A673 (cell line): ENCODE measurements around the gene ACVR1B. TPM values are rescaled to one million over a fixed set of nuclear protein-coding genes. Genes with fewer than 3 reads are reported as not detected.

Experiments used
- BruUV-seq: library from RNA; stranded (reverse); fragments of 400-500 nt; replicated peaks from 2 replicates; lab custom pipeline; 2021; lab: Mats Ljungman, UMichigan
- CTCF ChIA-PET: fragments of 300-600 bp; sonication (Branson Sonifier 250); formaldehyde crosslinking; loops from one replicate; lab custom pipeline; 2022; ENCODE audit warnings: antibody characterized with exemption; lab: Charles Lee
- POLR2A ChIA-PET: fragments of 300-600 bp; sonication (Branson Sonifier 250); formaldehyde crosslinking; loops from one replicate; lab custom pipeline; 2022; ENCODE audit warnings: antibody characterized with exemption; ENCODE audit not compliant: low non-redundant PET; lab: Charles Lee
- DNase-seq: peaks from one replicate; pipeline ENCODE4 v3.0.0-alpha.2; 2015; ENCODE audit warnings: low spot score
- H3K27ac ChIP-seq: fragments of 200-600 bp; sonication (generic); 2 replicates; pipeline ENCODE4 v1.5.1; 2016; ENCODE audit warnings: mixed run types, low read depth, mild to moderate bottlenecking, mixed read lengths, antibody characterized with exemption, low read length; ENCODE audit not compliant: poor library complexity, severe bottlenecking
- H3K27me3 ChIP-seq: fragments of 200-600 bp; sonication (generic); replicated peaks from 2 replicates; pipeline ENCODE4 v1.6.1; 2017; ENCODE audit warnings: mixed run types, low read depth, mild to moderate bottlenecking, mixed read lengths, antibody characterized with exemption, low read length; ENCODE audit not compliant: insufficient read depth, poor library complexity
- H3K36me3 ChIP-seq: fragments of 200-600 bp; sonication (generic); 2 replicates; pipeline ENCODE4 v1.6.1; 2016; ENCODE audit warnings: mixed run types, mild to moderate bottlenecking, mixed read lengths, antibody characterized with exemption, low read length; ENCODE audit not compliant: insufficient read depth, poor library complexity, severe bottlenecking
- H3K4me1 ChIP-seq: fragments of 200-600 bp; sonication (generic); 2 replicates; pipeline ENCODE4 v1.6.1; 2017; ENCODE audit warnings: mixed run types, mild to moderate bottlenecking, mixed read lengths, antibody characterized with exemption, low read length; ENCODE audit not compliant: insufficient read depth, poor library complexity, severe bottlenecking
- H3K4me3 ChIP-seq: fragments of 200-600 bp; sonication (generic); 2 replicates; pipeline ENCODE4 v1.5.1; 2016; ENCODE audit warnings: low read depth, mixed run types, mild to moderate bottlenecking, mixed read lengths, low read length; ENCODE audit not compliant: poor library complexity, severe bottlenecking
- H3K9me3 ChIP-seq: fragments of 200-600 bp; sonication (generic); 2 replicates; pipeline ENCODE4 v1.6.1; 2016; ENCODE audit warnings: mixed run types, low read depth, mild to moderate bottlenecking, mixed read lengths, antibody characterized with exemption, low read length; ENCODE audit not compliant: poor library complexity, severe bottlenecking
- CTCF ChIP-seq: fragments of 300-800, 200-600 bp; sonication (generic); conservative IDR thresholded peaks from 2 replicates; pipeline ENCODE4 v1.5.1; 2017; ENCODE audit warnings: low read depth, mild to moderate bottlenecking, antibody characterized with exemption, low read length, moderate library complexity, mixed read lengths
- EZH2 ChIP-seq: fragments of 200-600 bp; sonication (generic); IDR thresholded peaks from 2 replicates; pipeline ENCODE4 v1.6.1; 2017; ENCODE audit warnings: borderline replicate concordance, low read depth, mild to moderate bottlenecking, mixed read lengths, antibody characterized with exemption, low read length; ENCODE audit not compliant: poor library complexity, severe bottlenecking
- intact Hi-C: fragments of 100-400 bp; cut with micrococcal nuclease; formaldehyde crosslinking; loops from one replicate; pipeline ENCODE4 v1.10.0; 2022; ENCODE audit not compliant: unreplicated experiment
- total RNA-seq: library from RNA; stranded (reverse); gene quantifications from 2 replicates; pipeline ENCODE4 v1.2.3, GENCODE V29; 2021

The ACVR1B gene
- total RNA-seq, 1 experiment from 2014 or later = 27.4 TPM

GRCh38 chr12:51959211-51959610 is 7.7 kb downstream of the ACVR1B start:
- TF ChIP-seq CTCF (no peak), EZH2 (no peak)
- Histone ChIP-seq H3K4me3 (no peak overlapping the region), H3K27me3 (no peaks in the 10 kb centered on the region), H3K4me1 (peaks cover 9% of the 10 kb centered on the region), H3K9me3 (no peaks in the 10 kb centered on the region), H3K36me3 (peaks cover 12% of the 10 kb centered on the region), H3K27ac (peak overlapping the region; percentile 22)
- intact Hi-C loops = no loop called here
- POLR2A ChIA-PET = no interaction called here
- DNase-seq = no peak
- BruUV-seq = no TSS peak
- CTCF ChIA-PET = interaction anchor here (0.6 kb wide), 2 partner anchors 19 to 279 kb away, joined by 7 to 10 read pairs; no protein-coding TSS in a partner anchor

GRCh38 chr12:51959921-51960320 is 8.4 kb downstream of the ACVR1B start:
- POLR2A ChIA-PET = no interaction called here
- CTCF ChIA-PET = interaction anchor here (0.6 kb wide), 1 partner anchor 18 kb away, joined by 7 read pairs; no protein-coding TSS in a partner anchor
- Histone ChIP-seq H3K4me3 (no peak overlapping the region), H3K36me3 (peaks cover 12% of the 10 kb centered on the region), H3K27ac (no peak overlapping the region), H3K27me3 (no peaks in the 10 kb centered on the region), H3K4me1 (peaks cover 2% of the 10 kb centered on the region), H3K9me3 (no peaks in the 10 kb centered on the region)
- no TSS peak for BruUV-seq
- no peak for DNase-seq
- intact Hi-C loops = no loop called here
- TF ChIP-seq EZH2 = no peak
- no peak for TF ChIP-seq CTCF

GRCh38 chr12:51960488-51960887 is 9.0 kb downstream of the ACVR1B start:
- Histone ChIP-seq H3K4me1 (no peaks in the 10 kb centered on the region), H3K27me3 (no peaks in the 10 kb centered on the region), H3K4me3 (no peak overlapping the region), H3K36me3 (peaks cover 12% of the 10 kb centered on the region), H3K9me3 (no peaks in the 10 kb centered on the region), H3K27ac (peak overlapping the region; percentile 27)
- TF ChIP-seq EZH2 (no peak), CTCF (no peak)
- no peak for DNase-seq
- intact Hi-C loops = no loop called here
- ChIA-PET POLR2A (no interaction called here), CTCF (no interaction called here)
- no TSS peak for BruUV-seq
